ENCODE results near the gene BOK.
"Not testable (repeated sequence)": the region's sequence is repeated elsewhere in the genome, so short reads cannot be mapped to it uniquely, and the experiment has no call there.

BOK gene

DNA sequence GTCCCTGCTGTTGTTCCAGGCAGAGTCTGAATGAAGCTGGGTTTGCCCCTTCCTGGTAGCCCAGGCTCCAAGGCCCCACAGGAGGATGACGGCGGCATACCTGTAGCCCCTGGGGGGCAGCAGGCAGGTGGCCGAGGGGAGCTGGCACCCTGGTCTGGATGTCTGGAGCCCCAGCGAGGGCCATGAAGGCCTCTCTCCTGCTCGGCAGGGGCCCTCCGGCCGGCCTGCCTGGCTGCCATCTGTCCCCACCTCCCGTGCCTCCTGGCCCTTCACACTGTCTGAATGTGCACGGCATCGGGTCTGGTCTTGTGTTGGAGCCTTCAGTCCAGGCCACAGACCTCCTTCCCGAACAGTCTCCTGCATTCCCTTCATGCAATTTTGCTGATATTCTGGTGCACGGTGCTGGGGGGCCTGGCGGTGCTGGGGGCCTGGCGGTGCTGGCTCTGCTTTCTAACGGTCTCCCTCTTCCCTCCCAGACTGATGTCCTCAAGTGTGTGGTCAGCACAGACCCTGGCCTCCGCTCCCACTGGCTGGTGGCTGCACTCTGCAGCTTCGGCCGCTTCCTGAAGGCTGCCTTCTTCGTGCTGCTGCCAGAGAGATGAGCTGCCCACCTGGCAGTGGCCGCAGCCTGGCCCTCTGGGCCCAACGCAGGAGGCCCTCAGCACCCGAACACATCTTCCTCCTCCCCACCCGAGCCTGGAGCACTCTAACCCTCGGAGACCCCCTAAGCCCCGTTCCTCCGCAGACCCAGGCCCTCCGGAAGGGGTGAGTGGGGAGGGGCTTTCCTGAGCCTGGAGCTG is 13.5 kb downstream of the BOK start:
- Mint-ChIP-seq H3K4me1 (peaks cover 16% of the 10 kb centered on the region), H3K36me3 (ENCODE audit: low read depth) (peaks cover 28% of the 10 kb centered on the region), H3K4me3 (no peak overlapping the region), H3K27ac (peak overlapping the region in 1 of 3 experiments; percentile 42), H3K9me3 (no peaks in the 10 kb centered on the region), H3K27me3 (ENCODE audit: low read depth) (peaks cover 25% of the 10 kb centered on the region)
- TF ChIP-seq, protein P1, sequence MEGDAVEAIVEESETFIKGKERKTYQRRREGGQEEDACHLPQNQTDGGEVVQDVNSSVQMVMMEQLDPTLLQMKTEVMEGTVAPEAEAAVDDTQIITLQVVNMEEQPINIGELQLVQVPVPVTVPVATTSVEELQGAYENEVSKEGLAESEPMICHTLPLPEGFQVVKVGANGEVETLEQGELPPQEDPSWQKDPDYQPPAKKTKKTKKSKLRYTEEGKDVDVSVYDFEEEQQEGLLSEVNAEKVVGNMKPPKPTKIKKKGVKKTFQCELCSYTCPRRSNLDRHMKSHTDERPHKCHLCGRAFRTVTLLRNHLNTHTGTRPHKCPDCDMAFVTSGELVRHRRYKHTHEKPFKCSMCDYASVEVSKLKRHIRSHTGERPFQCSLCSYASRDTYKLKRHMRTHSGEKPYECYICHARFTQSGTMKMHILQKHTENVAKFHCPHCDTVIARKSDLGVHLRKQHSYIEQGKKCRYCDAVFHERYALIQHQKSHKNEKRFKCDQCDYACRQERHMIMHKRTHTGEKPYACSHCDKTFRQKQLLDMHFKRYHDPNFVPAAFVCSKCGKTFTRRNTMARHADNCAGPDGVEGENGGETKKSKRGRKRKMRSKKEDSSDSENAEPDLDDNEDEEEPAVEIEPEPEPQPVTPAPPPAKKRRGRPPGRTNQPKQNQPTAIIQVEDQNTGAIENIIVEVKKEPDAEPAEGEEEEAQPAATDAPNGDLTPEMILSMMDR (IDR thresholded peaks at IDR 0.05; ENCODE audit: unreplicated experiment in 3 of 3): no peak

DNA sequence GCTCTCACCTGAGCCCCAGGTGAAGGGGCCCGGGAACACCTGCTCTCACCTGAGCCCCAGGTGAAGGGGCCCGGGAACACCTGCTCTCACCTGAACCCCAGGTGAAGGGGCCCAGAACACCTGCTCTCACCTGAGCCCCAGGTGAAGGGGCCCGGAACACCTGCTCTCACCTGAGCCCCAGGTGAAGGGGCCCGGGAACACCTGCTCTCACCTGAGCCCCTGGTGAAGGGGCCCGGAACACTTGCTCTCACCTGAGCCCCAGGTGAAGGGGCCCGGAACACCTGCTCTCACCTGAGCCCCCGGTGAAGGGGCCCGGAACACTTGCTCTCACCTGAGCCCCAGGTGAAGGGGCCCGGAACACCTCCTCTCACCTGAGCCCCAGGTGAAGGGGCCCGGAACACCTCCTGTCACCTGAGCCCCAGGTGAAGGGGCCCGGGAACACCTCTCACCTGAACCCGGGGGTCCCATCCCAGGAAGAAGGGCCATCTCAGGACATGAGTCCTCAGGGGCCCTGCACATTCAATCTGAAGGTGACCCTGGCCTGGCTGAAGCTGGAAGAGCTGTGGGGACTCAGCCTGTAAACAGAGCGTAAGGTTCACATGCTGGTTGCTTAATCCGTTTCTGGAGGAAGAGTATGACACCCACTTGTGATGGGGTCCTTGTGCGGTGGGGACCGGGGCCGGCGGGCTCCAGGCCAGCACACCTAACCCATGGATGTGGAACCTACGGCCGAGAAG is 14.5 kb downstream of the BOK start:
- not testable (repeated sequence) for H3K9me3 Mint-ChIP-seq, H3K27ac Mint-ChIP-seq, H3K4me3 Mint-ChIP-seq
- H3K4me1 Mint-ChIP-seq: peaks cover 24% of the 10 kb centered on the region
- H3K27me3 Mint-ChIP-seq (ENCODE audit: low read depth): peaks cover 25% of the 10 kb centered on the region
- peaks cover 36% of the 10 kb centered on the region for H3K36me3 Mint-ChIP-seq (ENCODE audit: low read depth)

DNA sequence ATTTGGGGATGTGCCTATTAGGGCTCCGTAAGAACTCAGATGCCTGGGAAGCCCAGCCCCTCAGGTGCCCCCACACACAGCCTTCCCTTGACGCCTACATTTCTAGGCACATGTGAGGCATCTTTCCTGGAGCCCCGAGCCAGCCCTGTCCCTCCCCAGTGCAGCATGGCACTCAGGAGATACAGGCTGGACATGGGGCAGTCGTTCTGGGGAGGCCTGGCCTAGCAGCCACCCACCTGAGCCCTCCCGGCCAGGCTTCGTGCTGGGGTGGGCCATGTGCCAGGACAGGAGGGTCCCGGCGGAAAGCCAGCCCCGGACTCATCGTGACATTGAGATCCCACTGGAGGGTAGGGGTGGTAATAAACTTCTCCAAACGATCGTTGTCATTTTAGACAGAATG is 15.2 kb downstream of the BOK start:
- Mint-ChIP-seq H3K36me3 (ENCODE audit: low read depth) (peaks cover 42% of the 10 kb centered on the region), H3K9me3 (peaks cover 9% of the 10 kb centered on the region), H3K27ac (no peak overlapping the region), H3K4me3 (no peak overlapping the region), H3K27me3 (ENCODE audit: low read depth) (peaks cover 24% of the 10 kb centered on the region), H3K4me1 (peaks cover 27% of the 10 kb centered on the region)
- TF ChIP-seq, protein P1 (IDR thresholded peaks at IDR 0.05; ENCODE audit: unreplicated experiment in 3 of 3): no peak

DNA sequence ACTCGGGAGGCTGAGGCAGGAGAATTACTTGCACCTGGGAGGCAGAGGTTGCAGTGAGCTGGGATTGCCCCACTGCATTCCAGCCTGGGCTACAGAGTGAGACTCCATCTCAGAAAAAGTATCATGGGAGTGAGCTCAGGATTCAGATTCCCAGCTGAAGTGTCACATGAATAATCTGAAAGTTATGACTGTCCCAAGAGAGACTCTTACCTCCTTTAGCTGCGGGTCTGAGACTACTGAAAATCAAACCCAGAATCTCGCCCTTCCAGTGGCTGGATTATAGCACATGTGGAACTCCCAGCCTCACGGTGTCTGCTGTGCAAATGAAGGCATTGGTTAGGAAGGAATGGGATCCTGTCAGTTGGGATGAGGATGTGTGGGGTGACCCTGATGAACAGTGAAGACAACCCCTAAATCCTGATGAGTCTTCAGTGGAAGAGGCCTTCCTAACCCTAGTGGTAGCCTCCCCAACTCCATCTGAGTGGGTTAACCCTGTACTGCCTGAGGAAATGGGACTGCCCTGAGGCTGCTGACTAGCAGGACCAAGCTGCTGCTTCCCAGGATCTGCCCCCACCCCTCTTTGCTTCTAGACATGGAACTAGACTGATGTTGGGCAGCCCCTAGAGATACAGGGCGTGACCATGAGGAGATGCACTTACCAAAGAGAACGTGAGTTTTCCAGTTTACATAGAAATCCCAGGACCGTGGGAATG is 16.5 kb downstream of the BOK start:
- Mint-ChIP-seq H3K27ac (peak overlapping the region in 2 of 3 experiments; percentile 41 to 83), H3K27me3 (ENCODE audit: low read depth) (peaks cover 11% of the 10 kb centered on the region), H3K9me3 (peaks cover 15% of the 10 kb centered on the region), H3K4me3 (no peak overlapping the region), H3K4me1 (peaks cover 22% of the 10 kb centered on the region), H3K36me3 (ENCODE audit: low read depth) (peaks cover 48% of the 10 kb centered on the region)
- TF ChIP-seq, protein P1 (IDR thresholded peaks at IDR 0.05; ENCODE audit: unreplicated experiment in 3 of 3): no peak

DNA sequence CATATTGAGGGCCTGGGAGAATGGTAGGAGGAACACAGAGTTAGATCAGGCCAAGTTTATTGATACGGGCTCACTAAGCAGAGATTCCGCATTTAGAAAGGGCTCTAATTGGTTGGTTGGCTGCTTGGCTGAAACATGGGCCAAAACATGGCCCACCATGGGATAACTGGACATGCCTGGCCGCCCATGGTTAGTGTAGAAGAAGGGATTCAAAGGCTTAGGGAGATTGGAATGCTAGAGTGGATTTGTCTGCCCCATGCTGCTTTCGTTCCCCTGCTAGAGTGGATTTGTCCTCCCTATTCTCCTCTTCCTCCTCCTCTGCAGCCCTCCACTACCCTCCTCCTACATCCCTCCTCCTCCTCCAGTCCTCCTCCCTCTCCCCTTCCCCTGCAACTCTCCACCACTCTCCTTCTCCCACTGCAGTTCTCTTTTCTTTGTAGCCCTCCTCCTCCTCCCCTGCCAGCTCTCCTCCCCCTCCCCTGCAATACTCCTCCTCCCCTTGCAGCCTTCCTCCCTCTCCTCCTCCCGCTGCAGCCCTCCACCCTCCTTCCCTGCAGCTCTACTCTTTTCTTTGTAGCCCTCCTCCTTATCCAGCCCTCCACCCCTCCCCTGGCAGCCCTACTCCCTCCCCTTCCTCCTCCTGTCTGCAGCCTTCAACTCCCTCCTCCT is 17.2 kb downstream of the BOK start:
- no peak overlapping the region for H3K4me3 Mint-ChIP-seq
- TF ChIP-seq, protein P1 (IDR thresholded peaks at IDR 0.05; ENCODE audit: unreplicated experiment in 3 of 3): no peak
- peaks cover 55% of the 10 kb centered on the region for H3K36me3 Mint-ChIP-seq (ENCODE audit: low read depth)
- peaks cover 22% of the 10 kb centered on the region for H3K4me1 Mint-ChIP-seq
- peaks cover 18% of the 10 kb centered on the region for H3K9me3 Mint-ChIP-seq
- H3K27ac Mint-ChIP-seq: peak overlapping the region in 2 of 3 experiments; percentile 41 to 83
- H3K27me3 Mint-ChIP-seq (ENCODE audit: low read depth): peaks cover 11% of the 10 kb centered on the region

DNA sequence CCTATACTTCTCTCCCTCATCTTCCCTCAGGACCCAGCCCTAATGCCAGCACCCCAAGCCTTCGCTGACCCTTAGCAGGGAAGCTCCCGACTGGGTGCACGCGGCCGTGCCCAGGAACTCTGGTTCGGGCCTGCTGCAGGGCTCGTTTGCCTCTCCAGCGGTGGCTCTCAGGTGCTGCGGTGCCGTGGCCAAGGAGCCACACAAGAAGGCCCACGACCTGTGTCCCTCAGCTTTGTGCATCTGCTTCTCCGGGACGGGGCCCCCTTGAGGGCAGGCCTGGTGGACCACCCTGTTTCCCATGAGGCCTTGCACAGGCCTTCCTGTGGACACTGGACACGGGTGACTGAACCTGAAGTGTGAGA is 17.7 kb downstream of the BOK start:
- H3K4me1 Mint-ChIP-seq: peaks cover 22% of the 10 kb centered on the region
- H3K27ac Mint-ChIP-seq: no peak overlapping the region
- H3K9me3 Mint-ChIP-seq: peaks cover 18% of the 10 kb centered on the region
- H3K36me3 Mint-ChIP-seq (ENCODE audit: low read depth): peaks cover 60% of the 10 kb centered on the region
- peaks cover 9% of the 10 kb centered on the region for H3K27me3 Mint-ChIP-seq (ENCODE audit: low read depth)
- no peak overlapping the region for H3K4me3 Mint-ChIP-seq
- TF ChIP-seq, protein P1 (IDR thresholded peaks at IDR 0.05; ENCODE audit: unreplicated experiment in 3 of 3): no peak

All from nephron (organoid).